ENCODE data around the gene GAN.

DNA sequence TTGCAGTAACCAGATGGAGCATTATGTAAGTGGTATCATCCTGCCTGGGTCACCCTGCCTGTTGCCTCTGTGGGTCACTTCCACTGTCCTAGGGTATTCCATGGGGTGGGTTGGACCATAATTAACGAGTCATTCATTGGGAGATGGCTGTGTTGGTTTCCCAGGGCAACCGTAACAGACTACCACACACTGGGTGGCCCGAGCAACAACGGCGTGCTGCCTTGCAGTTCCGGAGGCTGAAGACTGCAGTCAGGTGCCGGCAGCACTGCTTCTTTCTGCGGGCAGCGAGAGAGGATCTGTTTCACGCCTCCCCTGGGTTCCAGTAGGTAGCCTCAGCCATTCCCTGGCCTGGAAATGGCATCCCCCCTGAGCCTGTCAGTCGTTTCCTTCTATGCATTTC is 101.0 kb downstream of the GAN start:
- TF ChIP-seq, protein P1, sequence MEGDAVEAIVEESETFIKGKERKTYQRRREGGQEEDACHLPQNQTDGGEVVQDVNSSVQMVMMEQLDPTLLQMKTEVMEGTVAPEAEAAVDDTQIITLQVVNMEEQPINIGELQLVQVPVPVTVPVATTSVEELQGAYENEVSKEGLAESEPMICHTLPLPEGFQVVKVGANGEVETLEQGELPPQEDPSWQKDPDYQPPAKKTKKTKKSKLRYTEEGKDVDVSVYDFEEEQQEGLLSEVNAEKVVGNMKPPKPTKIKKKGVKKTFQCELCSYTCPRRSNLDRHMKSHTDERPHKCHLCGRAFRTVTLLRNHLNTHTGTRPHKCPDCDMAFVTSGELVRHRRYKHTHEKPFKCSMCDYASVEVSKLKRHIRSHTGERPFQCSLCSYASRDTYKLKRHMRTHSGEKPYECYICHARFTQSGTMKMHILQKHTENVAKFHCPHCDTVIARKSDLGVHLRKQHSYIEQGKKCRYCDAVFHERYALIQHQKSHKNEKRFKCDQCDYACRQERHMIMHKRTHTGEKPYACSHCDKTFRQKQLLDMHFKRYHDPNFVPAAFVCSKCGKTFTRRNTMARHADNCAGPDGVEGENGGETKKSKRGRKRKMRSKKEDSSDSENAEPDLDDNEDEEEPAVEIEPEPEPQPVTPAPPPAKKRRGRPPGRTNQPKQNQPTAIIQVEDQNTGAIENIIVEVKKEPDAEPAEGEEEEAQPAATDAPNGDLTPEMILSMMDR (IDR thresholded peaks at IDR 0.05 in 8 of 11, conservative IDR thresholded peaks at IDR 0.05 in 3 of 11): no peak
- TF ChIP-seq POLR2A (IDR thresholded peaks at IDR 0.05): no peak

Measured in spleen (tissue), 7 donors.